GM10266 (cell line): Measurements from ENCODE around the gene ATRX.

Experiments
- DNase-seq: peaks from one replicate; pipeline ENCODE4 v3.0.0; 2012; ENCODE audit errors: extremely low spot score
- CTCF ChIP-seq: IDR thresholded peaks from 2 replicates; pipeline ENCODE4 v1.5.1; 2012; ENCODE audit warnings: mild to moderate bottlenecking, low read depth; ENCODE audit not compliant: control insufficient read depth, insufficient read depth; ENCODE audit errors: missing control alignments

Gene ATRX

DNA sequence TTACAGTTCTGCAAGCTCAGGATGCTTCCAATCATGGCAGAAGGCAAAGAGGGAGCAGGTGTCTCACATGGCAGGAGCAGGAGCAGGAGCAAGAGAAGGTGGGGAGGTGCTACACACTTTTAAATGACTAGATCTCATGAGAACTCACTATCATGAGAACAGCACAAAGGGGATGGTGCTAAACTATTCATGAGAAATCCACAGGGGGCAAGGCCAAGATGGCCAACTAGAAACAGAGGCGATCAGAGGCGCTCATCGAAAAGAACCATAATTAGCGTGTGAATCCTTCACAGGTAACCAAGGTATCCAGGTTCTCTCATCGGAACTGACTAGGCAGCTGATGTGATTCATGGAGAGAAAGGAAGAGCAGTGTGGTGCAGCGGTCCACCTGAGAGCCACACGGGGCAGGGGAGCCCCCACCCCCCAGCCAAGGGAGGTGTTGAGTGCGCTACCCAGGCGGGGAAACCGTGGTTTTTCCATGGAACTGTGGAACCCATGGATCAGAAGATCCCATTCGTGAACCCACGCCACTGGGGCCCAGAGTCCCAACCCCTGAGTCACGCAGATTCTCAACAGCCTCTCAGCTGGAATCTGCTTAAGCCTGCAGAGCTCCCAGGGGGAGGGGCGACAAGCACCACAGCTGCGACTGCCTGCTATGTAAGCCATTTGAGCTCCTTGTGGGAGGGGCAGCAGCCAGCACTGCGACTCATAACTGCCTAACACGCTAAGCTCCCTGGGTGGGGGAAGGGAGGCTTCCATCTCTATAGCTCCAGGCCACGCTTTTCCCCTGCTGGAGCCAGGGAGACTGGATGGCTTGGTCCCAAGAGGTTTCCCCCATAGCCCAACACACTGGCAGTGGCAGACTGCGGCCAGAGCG, 292.1 kb downstream of the ATRX start:
- DNase-seq = no peak
- TF ChIP-seq CTCF = no peak

DNA sequence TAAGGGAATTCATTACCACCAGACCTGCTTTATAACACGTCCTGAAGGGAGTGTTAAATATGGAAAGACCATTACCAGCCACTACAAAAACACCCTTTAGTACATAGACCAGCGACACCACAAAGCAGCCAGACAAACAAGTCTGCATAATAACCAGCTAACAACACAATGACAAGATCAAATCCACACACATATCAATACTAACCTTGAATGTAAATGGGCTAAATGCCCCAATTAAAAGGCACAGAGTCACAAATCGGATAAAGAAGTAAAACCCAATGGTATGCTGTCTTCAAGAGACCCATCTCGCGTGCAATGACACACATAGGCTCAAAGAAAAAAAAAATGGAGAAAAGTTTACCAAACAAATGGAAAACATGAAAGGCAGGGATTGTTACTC, 302.0 kb downstream of the ATRX start:
- no peak for TF ChIP-seq CTCF
- DNase-seq = no peak

- DNase-seq = no peak
- no peak for TF ChIP-seq CTCF
Measured at GRCh38 chrX:77455437-77455836, 330.6 kb downstream of the ATRX start.
